Tibial nerve (tissue), 4 donors: ENCODE data around the gene FOXE3. TPM values are rescaled to one million over a fixed set of nuclear protein-coding genes. Genes with fewer than 3 reads are reported as not detected.
A peak's percentile ranks its signal among the peaks of the same experiment; 100 is the strongest.

Source experiments
- DNase-seq, 2 donors: peaks; one replicate each; pipeline ENCODE4 v3.0.0-alpha.2; 2019; ENCODE audit warnings: low spot score in 2 of 2
- H3K27ac ChIP-seq, 4 donors: fragments of 200-600 bp; sonication (generic) in 3 of 4; one replicate each; pipeline ENCODE4 v1.5.1; 2017 to 2019; ENCODE audit warnings: mild to moderate bottlenecking in 1 of 4
- H3K27me3 ChIP-seq, 2 donors: fragments of 200-600 bp; sonication (generic) in 1 of 2; one replicate each; pipeline versions ENCODE4 v1.5.1 to v1.6.0; 2017 to 2019
- H3K36me3 ChIP-seq, 3 donors: fragments of 200-600 bp; sonication (generic); one replicate each; pipeline ENCODE4 v1.5.1; 2018 to 2019
- H3K4me1 ChIP-seq, 4 donors: fragments of 200-600 bp; sonication (generic) in 3 of 4; one replicate each; pipeline ENCODE4 v1.5.1; 2017 to 2019
- H3K4me3 ChIP-seq, 4 donors: fragments of 200-600 bp; sonication (generic) in 3 of 4; one replicate each; pipeline ENCODE4 v1.5.1; 2017 to 2019; ENCODE audit warnings: mild to moderate bottlenecking in 1 of 4, moderate library complexity in 1 of 4
- H3K9me3 ChIP-seq, 4 donors: fragments of 200-600 bp; sonication (generic) in 3 of 4; one replicate each; pipeline ENCODE4 v1.5.1; 2017 to 2019
- CTCF ChIP-seq, 5 experiments: fragments of 200-600 bp in 3 of 5; fragments of 450-650 bp in 2 of 5; sonication (generic) in 3 of 5; IDR thresholded peaks; one replicate each; pipeline ENCODE4 v1.5.1; 2016 to 2019; ENCODE audit warnings: antibody characterized with exemption in 5 of 5, mild to moderate bottlenecking in 3 of 5, moderate library complexity in 2 of 5
- EP300 ChIP-seq, 2 donors: sonication (generic); formaldehyde crosslinking; IDR thresholded peaks; one replicate each; pipeline ENCODE4 v1.6.1; 2017; ENCODE audit warnings: antibody characterized with exemption in 2 of 2, mild to moderate bottlenecking in 1 of 2
- POLR2A ChIP-seq, 2 donors: fragments of 450-650 bp; IDR thresholded peaks; one replicate each; pipeline ENCODE4 v1.6.1; 2017; ENCODE audit warnings: antibody characterized with exemption in 2 of 2, mild to moderate bottlenecking in 2 of 2, moderate library complexity in 2 of 2
- WGBS, 2 donors: methylation state at CpG; one replicate each; pipeline ENCODE4 v1.1.5; 2018; 5-methylcytosine and 5-hydroxymethylcytosine counted together
- total RNA-seq, 4 donors: library from RNA; depleted of rRNA; stranded (reverse); fragments of >200 nt; gene quantifications; one replicate each; pipeline ENCODE4 v1.1.0, GENCODE V29; 2016

The FOXE3 gene
- under 1 TPM in 2 of 4 donors, not detected in 2; 0.21 to 0.98 TPM for total RNA-seq

- no peaks in the 10 kb centered on the region for H3K9me3 ChIP-seq
- DNase-seq: no peak
- H3K27me3 ChIP-seq: peaks cover 0 to 43% of the 10 kb centered on the region in 2 donors
Observed at GRCh38 chr1:47415728-47416318, at the start of gene FOXE3. Gene FOXE3, plus strand, starts transcription at chr1:47416285. Its CDS starts 31 bp downstream, at chr1:47416316.

GRCh38 chr1:47367651-47368050 is 48.4 kb upstream of the FOXE3 start:
- no peak for TF ChIP-seq CTCF (IDR thresholded peaks at IDR 0.05)
- no peak for TF ChIP-seq EP300 (IDR thresholded peaks at IDR 0.05)
- no peak for TF ChIP-seq POLR2A (IDR thresholded peaks at IDR 0.05)
- Histone ChIP-seq H3K4me3 (no peak overlapping the region), H3K27me3 (no peaks in the 10 kb centered on the region), H3K4me1 (peaks cover 0 to 4% (median 0%) of the 10 kb centered on the region in 4 donors), H3K36me3 (peaks cover 0 to 41% (median 7%) of the 10 kb centered on the region in 3 donors), H3K9me3 (no peaks in the 10 kb centered on the region), H3K27ac (no peak overlapping the region)
- WGBS, 2 donors: 88 to 90% methylated on average over 7 of the region's 7 CpGs
- DNase-seq: no peak

More at GRCh38 chr1:47415728-47416318, at the start of gene FOXE3:
- H3K4me3 ChIP-seq: peak within 1 kb of the TSS in 3 of 4 donors; percentile 10 to 38 (median 23)
- TF ChIP-seq POLR2A (IDR thresholded peaks at IDR 0.05): no peak
- TF ChIP-seq CTCF (IDR thresholded peaks at IDR 0.05): no peak
- no peak for TF ChIP-seq EP300 (IDR thresholded peaks at IDR 0.05)
- no peaks in the 10 kb centered on the region for H3K36me3 ChIP-seq
- peaks cover 0 to 8% (median 0%) of the 10 kb centered on the region in 4 donors for H3K4me1 ChIP-seq
- 18 to 27% methylated on average over 21 of the region's 21 CpGs for WGBS, 2 donors
- no peak within 1 kb of the TSS for H3K27ac ChIP-seq

GRCh38 chr1:47371016-47371517 is 45.0 kb upstream of the FOXE3 start:
- no peaks in the 10 kb centered on the region for H3K9me3 ChIP-seq
- peaks cover 0 to 75% (median 11%) of the 10 kb centered on the region in 3 donors for H3K36me3 ChIP-seq
- TF ChIP-seq POLR2A (IDR thresholded peaks at IDR 0.05): no peak
- no peak for TF ChIP-seq EP300 (IDR thresholded peaks at IDR 0.05)
- TF ChIP-seq CTCF (IDR thresholded peaks at IDR 0.05): no peak

GRCh38 chr1:47374501-47374900 is 41.6 kb upstream of the FOXE3 start:
- H3K27ac ChIP-seq: no peak overlapping the region
- DNase-seq: no peak
- no peaks in the 10 kb centered on the region for H3K4me1 ChIP-seq
- peaks cover 0 to 87% (median 4%) of the 10 kb centered on the region in 3 donors for H3K36me3 ChIP-seq
- TF ChIP-seq EP300 (IDR thresholded peaks at IDR 0.05) (no peak), CTCF (IDR thresholded peaks at IDR 0.05) (no peak)
- WGBS, 2 donors: 49 to 53% methylated on average over 1 of the region's 1 CpG
- H3K27me3 ChIP-seq: no peaks in the 10 kb centered on the region
- no peak overlapping the region for H3K4me3 ChIP-seq
- H3K9me3 ChIP-seq: no peaks in the 10 kb centered on the region

More at GRCh38 chr1:47371016-47371517, 45.0 kb upstream of the FOXE3 start:
- no peaks in the 10 kb centered on the region for H3K4me1 ChIP-seq
- H3K27ac ChIP-seq: no peak overlapping the region
- H3K27me3 ChIP-seq: no peaks in the 10 kb centered on the region
- no peak overlapping the region for H3K4me3 ChIP-seq
- DNase-seq: no peak

GRCh38 chr1:47378147-47378546 is 37.9 kb upstream of the FOXE3 start:
- H3K9me3 ChIP-seq: no peaks in the 10 kb centered on the region
- TF ChIP-seq CTCF (IDR thresholded peaks at IDR 0.05) (no peak), POLR2A (IDR thresholded peaks at IDR 0.05) (no peak), EP300 (IDR thresholded peaks at IDR 0.05) (no peak)
- no peaks in the 10 kb centered on the region for H3K4me1 ChIP-seq
- 88 to 89% methylated on average over 1 of the region's 1 CpG for WGBS, 2 donors
- no peaks in the 10 kb centered on the region for H3K27me3 ChIP-seq
- no peak overlapping the region for H3K4me3 ChIP-seq
- no peak overlapping the region for H3K27ac ChIP-seq
- DNase-seq: no peak
- peaks cover 0 to 81% (median 4%) of the 10 kb centered on the region in 3 donors for H3K36me3 ChIP-seq
